Subcutaneous adipose tissue (tissue), 4 donors: ENCODE results near the gene ZNF410. TPM values are rescaled to one million over a fixed set of nuclear protein-coding genes. Genes with fewer than 3 reads are reported as not detected.

ENCODE experiments used
- CTCF ChIP-seq: fragments of 450-650 bp; IDR thresholded peaks from one replicate; pipeline ENCODE4 v1.5.1; 2016; ENCODE audit warnings: low read depth, mild to moderate bottlenecking, control low read depth, antibody characterized with exemption, moderate library complexity
- total RNA-seq, 4 donors: library from RNA; depleted of rRNA; stranded (reverse); fragments of >200 nt; gene quantifications; one replicate each; pipeline ENCODE4 v1.1.0, GENCODE V29; 2016

Gene ZNF410
- total RNA-seq, 4 donors from 2014 or later: 32.0 to 51.4 (median 44.1) TPM

- no peak for TF ChIP-seq CTCF
Observed at GRCh38 chr14:73877790-73878189, 8.9 kb upstream of the ZNF410 start.

- no peak for TF ChIP-seq CTCF
Observed at GRCh38 chr14:73878436-73878835, 8.2 kb upstream of the ZNF410 start.

- TF ChIP-seq CTCF: no peak
Observed at GRCh38 chr14:73879027-73879426, 7.6 kb upstream of the ZNF410 start.

GRCh38 chr14:73884438-73885190 is 2.0 kb upstream of the ZNF410 start:
- no peak for TF ChIP-seq CTCF

- TF ChIP-seq CTCF: no peak
Observed at GRCh38 chr14:73887318-73887616, 608 bp downstream of the ZNF410 start.

GRCh38 chr14:73887694-73888459 is 1.2 kb downstream of the ZNF410 start:
- no peak for TF ChIP-seq CTCF

DNA sequence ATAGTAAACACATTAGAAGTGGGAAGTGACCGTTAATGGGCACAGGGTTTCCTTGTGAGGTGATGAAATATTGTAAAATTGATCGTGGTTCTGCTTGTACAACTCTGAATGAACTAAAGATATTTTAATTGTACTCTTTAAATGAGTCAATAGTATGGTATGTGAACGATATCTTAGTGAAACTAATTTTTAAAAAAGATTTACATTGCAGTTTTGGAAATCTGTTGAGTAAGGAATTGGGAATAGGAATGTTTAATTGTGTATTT is 1.7 kb downstream of the ZNF410 start:
- no peak for TF ChIP-seq CTCF
